Astrocyte (in vitro differentiated cells and primary cell): ENCODE results near the gene APOM. TPM values are rescaled to one million over a fixed set of nuclear protein-coding genes. Genes with fewer than 3 reads are reported as not detected.

ENCODE experiments used
- DNase-seq: peaks from one replicate; pipeline ENCODE4 v3.0.0-alpha.2; 2010; ENCODE audit warnings: low read depth
- FAIRE-seq: peaks from 2 replicates; lab custom pipeline; 2011; peaks lifted over from hg19 to GRCh38; lab: Jason Lieb, UNC
- H2AFZ ChIP-seq: 2 replicates; pipeline ENCODE4 v1.6.0; 2012; ENCODE audit warnings: low read depth, low read length, inconsistent platforms
- H3K27ac ChIP-seq: 2 replicates; pipeline ENCODE4 v1.5.1; 2011; ENCODE audit warnings: low read depth, low read length, inconsistent platforms
- H3K27me3 ChIP-seq: 2 replicates; pipeline ENCODE4 v1.6.0; 2011; ENCODE audit warnings: low read length, inconsistent platforms; ENCODE audit not compliant: insufficient read depth
- H3K36me3 ChIP-seq: 2 replicates; pipeline ENCODE4 v1.5.1; 2011; ENCODE audit warnings: low read length, inconsistent platforms; ENCODE audit not compliant: insufficient read depth
- H3K4me1 ChIP-seq: 2 replicates; pipeline ENCODE4 v1.5.1; 2011; ENCODE audit warnings: low read length, inconsistent platforms; ENCODE audit not compliant: insufficient read depth
- H3K4me2 ChIP-seq: 2 replicates; pipeline ENCODE4 v1.6.0; 2012; ENCODE audit warnings: low read length, inconsistent platforms
- H3K4me3 ChIP-seq: 2 replicates; pipeline ENCODE4 v1.5.1; 2011; ENCODE audit warnings: low read depth, mild to moderate bottlenecking, low read length, inconsistent platforms; ENCODE audit not compliant: insufficient read depth
- H3K79me2 ChIP-seq: 2 replicates; pipeline ENCODE4 v1.6.0; 2012; ENCODE audit warnings: mild to moderate bottlenecking, low read length, inconsistent platforms; ENCODE audit not compliant: insufficient read depth
- H3K9ac ChIP-seq: 2 replicates; pipeline ENCODE4 v1.6.0; 2012; ENCODE audit warnings: mild to moderate bottlenecking, low read length, inconsistent platforms
- H3K9me3 ChIP-seq: 2 replicates; pipeline ENCODE4 v1.5.1; 2012; ENCODE audit warnings: low read depth, mild to moderate bottlenecking, low read length, inconsistent platforms; ENCODE audit not compliant: insufficient read depth
- H4K20me1 ChIP-seq: 2 replicates; pipeline ENCODE4 v1.6.0; 2012; ENCODE audit warnings: low read length, inconsistent platforms; ENCODE audit not compliant: insufficient read depth
- H3K27ac Mint-ChIP-seq: one replicate; pipeline ENCODE4 v1.8.0; 2021; ENCODE audit warnings: mild to moderate bottlenecking, mixed read lengths; ENCODE audit not compliant: unreplicated experiment
- H3K27me3 Mint-ChIP-seq: one replicate; pipeline ENCODE4 v1.8.0; 2021; ENCODE audit warnings: low read depth, mixed read lengths; ENCODE audit not compliant: unreplicated experiment
- H3K36me3 Mint-ChIP-seq: one replicate; pipeline ENCODE4 v1.8.0; 2021; ENCODE audit warnings: low read depth, mixed read lengths; ENCODE audit not compliant: unreplicated experiment
- H3K4me1 Mint-ChIP-seq: one replicate; pipeline ENCODE4 v1.8.0; 2021; ENCODE audit warnings: low read depth, mixed read lengths; ENCODE audit not compliant: unreplicated experiment
- H3K4me3 Mint-ChIP-seq: one replicate; pipeline ENCODE4 v1.8.0; 2021; ENCODE audit warnings: mild to moderate bottlenecking, moderate library complexity, mixed read lengths; ENCODE audit not compliant: unreplicated experiment
- H3K9me3 Mint-ChIP-seq: one replicate; pipeline ENCODE4 v1.8.0; 2021; ENCODE audit warnings: mild to moderate bottlenecking, mixed read lengths; ENCODE audit not compliant: unreplicated experiment
- CTCF ChIP-seq: IDR thresholded peaks from 2 replicates; pipeline ENCODE4 v1.5.1; 2011; ENCODE audit warnings: low read depth, mild to moderate bottlenecking, inconsistent platforms, low read length, moderate library complexity; ENCODE audit not compliant: insufficient read depth
- EZH2 ChIP-seq: IDR thresholded peaks from 2 replicates; pipeline ENCODE4 v1.6.1; 2012; ENCODE audit warnings: mild to moderate bottlenecking, low read length, inconsistent platforms; ENCODE audit not compliant: insufficient read depth
- total RNA-seq: library from RNA; stranded (reverse); gene quantifications from 2 replicates; pipeline ENCODE4 v1.2.1, GENCODE V29; 2021

Gene APOM
- total RNA-seq, 1 donor from 2014 or later = 0.89 TPM

GRCh38 chr6:31669676-31670075 lies 14.0 kb downstream of the APOM start, which contains the start of gene LY6G5B:
TSS of gene LY6G5B (plus strand) at chr6:31669976. CDS start at chr6:31670951, 975 bp downstream.
- Histone ChIP-seq H3K4me2 (no peak within 1 kb of the TSS), H3K4me3 (no peak within 1 kb of the TSS), H2AFZ (no peak within 1 kb of the TSS), H3K79me2 (peaks cover 55% of the 10 kb centered on the region), H3K36me3 (peaks cover 45% of the 10 kb centered on the region), H3K9me3 (no peaks in the 10 kb centered on the region), H4K20me1 (peaks cover 50% of the 10 kb centered on the region), H3K27me3 (no peaks in the 10 kb centered on the region), H3K27ac (no peak within 1 kb of the TSS), H3K4me1 (peaks cover 7% of the 10 kb centered on the region), H3K9ac (no peak within 1 kb of the TSS)
- no peaks in the 10 kb centered on the region for H3K9me3 Mint-ChIP-seq
- TF ChIP-seq CTCF = no peak
- TF ChIP-seq EZH2 = no peak
- no peak within 1 kb of the TSS for H3K4me3 Mint-ChIP-seq
- H3K27me3 Mint-ChIP-seq = no peaks in the 10 kb centered on the region
- FAIRE-seq (no peak), DNase-seq (no peak)
- no peak within 1 kb of the TSS for H3K27ac Mint-ChIP-seq
- peaks cover 15% of the 10 kb centered on the region for H3K4me1 Mint-ChIP-seq
- peaks cover 18% of the 10 kb centered on the region for H3K36me3 Mint-ChIP-seq

GRCh38 chr6:31676322-31676903 lies 20.7 kb downstream of the APOM start:
- Mint-ChIP-seq H3K9me3 (no peaks in the 10 kb centered on the region), H3K4me3 (no peak overlapping the region)

More at GRCh38 chr6:31676322-31676903, 20.7 kb downstream of the APOM start:
- FAIRE-seq (no peak), DNase-seq (no peak)
- Mint-ChIP-seq H3K36me3 (peaks cover 7% of the 10 kb centered on the region), H3K27ac (no peak overlapping the region), H3K4me1 (peaks cover 5% of the 10 kb centered on the region), H3K27me3 (no peaks in the 10 kb centered on the region)
- peaks cover 9% of the 10 kb centered on the region for H3K4me1 ChIP-seq
- H3K27ac ChIP-seq = no peak overlapping the region
- TF ChIP-seq CTCF (no peak), EZH2 (no peak)
- H3K36me3 ChIP-seq = peaks cover 13% of the 10 kb centered on the region
- H3K9ac ChIP-seq = no peak overlapping the region
- H3K4me3 ChIP-seq = no peak overlapping the region
- H3K4me2 ChIP-seq = no peak overlapping the region
- H2AFZ ChIP-seq = no peak overlapping the region
- H3K79me2 ChIP-seq = no peaks in the 10 kb centered on the region
- H3K9me3 ChIP-seq = no peaks in the 10 kb centered on the region
- no peaks in the 10 kb centered on the region for H3K27me3 ChIP-seq
- peaks cover 12% of the 10 kb centered on the region for H4K20me1 ChIP-seq
